DOHH2 (cell line): ENCODE data around the gene SLC38A3.
"Not testable (repeated sequence)": the region's sequence is repeated elsewhere in the genome, so short reads cannot be mapped to it uniquely, and the experiment has no call there.

ENCODE experiments used
- EZH2phosphoT487 ChIP-seq: fragments of 200-600 bp; sonication (generic); IDR thresholded peaks from 2 replicates; pipeline ENCODE4 v1.6.1; 2017; ENCODE audit warnings: borderline replicate concordance, mild to moderate bottlenecking, antibody characterized with exemption, low read length, moderate library complexity, mixed read lengths
- TF ChIP-seq, protein P1 (sequence below): fragments of 200-600 bp; sonication (generic); IDR thresholded peaks from one replicate; pipeline ENCODE4 v1.5.1; 2014; ENCODE audit warnings: antibody characterized with exemption, mild to moderate bottlenecking, low read depth, low read length; ENCODE audit not compliant: poor library complexity, severe bottlenecking

GRCh38 chr3:50244813-50245212, 39.7 kb downstream of the SLC38A3 start:
- TF ChIP-seq, protein P1, sequence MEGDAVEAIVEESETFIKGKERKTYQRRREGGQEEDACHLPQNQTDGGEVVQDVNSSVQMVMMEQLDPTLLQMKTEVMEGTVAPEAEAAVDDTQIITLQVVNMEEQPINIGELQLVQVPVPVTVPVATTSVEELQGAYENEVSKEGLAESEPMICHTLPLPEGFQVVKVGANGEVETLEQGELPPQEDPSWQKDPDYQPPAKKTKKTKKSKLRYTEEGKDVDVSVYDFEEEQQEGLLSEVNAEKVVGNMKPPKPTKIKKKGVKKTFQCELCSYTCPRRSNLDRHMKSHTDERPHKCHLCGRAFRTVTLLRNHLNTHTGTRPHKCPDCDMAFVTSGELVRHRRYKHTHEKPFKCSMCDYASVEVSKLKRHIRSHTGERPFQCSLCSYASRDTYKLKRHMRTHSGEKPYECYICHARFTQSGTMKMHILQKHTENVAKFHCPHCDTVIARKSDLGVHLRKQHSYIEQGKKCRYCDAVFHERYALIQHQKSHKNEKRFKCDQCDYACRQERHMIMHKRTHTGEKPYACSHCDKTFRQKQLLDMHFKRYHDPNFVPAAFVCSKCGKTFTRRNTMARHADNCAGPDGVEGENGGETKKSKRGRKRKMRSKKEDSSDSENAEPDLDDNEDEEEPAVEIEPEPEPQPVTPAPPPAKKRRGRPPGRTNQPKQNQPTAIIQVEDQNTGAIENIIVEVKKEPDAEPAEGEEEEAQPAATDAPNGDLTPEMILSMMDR, result not testable (repeated sequence)
- not testable (repeated sequence) for TF ChIP-seq EZH2phosphoT487
